HepG2 (cell line): ENCODE results near the gene RBM19. TPM values are rescaled to one million over a fixed set of nuclear protein-coding genes. Genes with fewer than 3 reads are reported as not detected.

Experiments
- EED ChIP-seq: sonication (generic); formaldehyde crosslinking; IDR thresholded peaks from 2 replicates; pipeline ENCODE4 v1.5.0; 2020; ENCODE audit warnings: mild to moderate bottlenecking, missing genetic modification reagents
- EZH2 ChIP-seq: conservative IDR thresholded peaks from 2 replicates; pipeline ENCODE4 v1.6.1; 2012; ENCODE audit warnings: mild to moderate bottlenecking, low read depth, low read length, moderate library complexity
- HNRNPK ChIP-seq: fragments of 200-400 bp; formaldehyde crosslinking; IDR thresholded peaks from 2 replicates; pipeline ENCODE4 v1.6.1; 2018; ENCODE audit warnings: low read length, low read depth, moderate library complexity, mild to moderate bottlenecking; ENCODE audit not compliant: poor library complexity, severe bottlenecking
- HNRNPL ChIP-seq: fragments of 200-400 bp; formaldehyde crosslinking; IDR thresholded peaks from 2 replicates; pipeline ENCODE4 v1.6.1; 2017; ENCODE audit warnings: mild to moderate bottlenecking, low read depth, low read length
- MEF2D ChIP-seq: sonication (generic); formaldehyde crosslinking; IDR thresholded peaks from 2 replicates; pipeline ENCODE4 v1.5.1; 2020; ENCODE audit warnings: mild to moderate bottlenecking, missing genetic modification reagents
- PHF21A ChIP-seq: sonication (generic); formaldehyde crosslinking; IDR thresholded peaks from 2 replicates; pipeline ENCODE4 v1.5.0; 2020; ENCODE audit warnings: mild to moderate bottlenecking, missing genetic modification reagents
- ZNF20 ChIP-seq: sonication (generic); formaldehyde crosslinking; IDR thresholded peaks from 2 replicates; pipeline ENCODE4 v1.4.0; 2020; ENCODE audit warnings: mild to moderate bottlenecking, moderate library complexity, missing genetic modification reagents
- ZNF292 ChIP-seq: sonication (generic); formaldehyde crosslinking; IDR thresholded peaks from 2 replicates; pipeline ENCODE4 v1.8.1; 2022; ENCODE audit warnings: mild to moderate bottlenecking, low read depth, missing genetic modification reagents, borderline replicate concordance
- ZNF331 ChIP-seq: sonication (generic); formaldehyde crosslinking; IDR thresholded peaks from 2 replicates; pipeline ENCODE4 v1.4.0; 2020; ENCODE audit warnings: missing genetic modification reagents
- ZNF615 ChIP-seq: sonication (generic); formaldehyde crosslinking; IDR thresholded peaks from 2 replicates; pipeline ENCODE4 v1.5.0; 2020; ENCODE audit warnings: mild to moderate bottlenecking, missing genetic modification reagents, borderline replicate concordance
- ZNF672 ChIP-seq: sonication (generic); formaldehyde crosslinking; IDR thresholded peaks from 2 replicates; pipeline ENCODE4 v1.8.1; 2022; ENCODE audit warnings: missing genetic modification reagents
- ZNF713 ChIP-seq: sonication (generic); formaldehyde crosslinking; IDR thresholded peaks from 2 replicates; pipeline ENCODE4 v1.4.0; 2020; ENCODE audit warnings: mild to moderate bottlenecking, missing genetic modification reagents
- ZNF772 ChIP-seq: sonication (generic); formaldehyde crosslinking; IDR thresholded peaks from 2 replicates; pipeline ENCODE4 v1.5.0; 2020; ENCODE audit warnings: mild to moderate bottlenecking, missing genetic modification reagents
- polyA plus RNA-seq, 8 experiments: library from polyadenylated mRNA; depleted of rRNA in 3 of 8; stranded (reverse) in 7 of 8; unstranded in 1 of 8; fragments of >200 nt; fragmentation: Illumina TruSeq in 4 of 8; extraction: Trizol in 4 of 8; gene quantifications; 2 replicates each; pipeline versions ENCODE4 v1.2.1 to v1.2.3, GENCODE V29; 2011 to 2016; ENCODE audit warnings: low read depth in 4 of 8, missing spikeins in 1 of 8, mixed read lengths in 1 of 8; ENCODE audit not compliant: insufficient read depth in 1 of 8
- total RNA-seq, 5 experiments: library from RNA; depleted of rRNA; stranded (reverse); fragments of >200 nt; fragmentation: Illumina TruSeq; extraction: Trizol; gene quantifications; 2 replicates each; pipeline ENCODE4 v1.2.3, GENCODE V29; 2016; ENCODE audit warnings: low read depth in 1 of 5
- TF ChIP-seq, protein P1 (sequence below): sonication (generic); formaldehyde crosslinking; IDR thresholded peaks from 2 replicates; pipeline ENCODE4 v1.4.0; 2020; ENCODE audit warnings: missing genetic modification reagents, borderline replicate concordance
- TF ChIP-seq, protein P2 (sequence below): sonication (generic); formaldehyde crosslinking; IDR thresholded peaks from 2 replicates; pipeline ENCODE4 v1.4.0; 2020; ENCODE audit warnings: missing genetic modification reagents, borderline replicate concordance
- TF ChIP-seq, protein P3 (sequence below): IDR thresholded peaks from 2 replicates; pipeline ENCODE4 v1.6.1; 2018; ENCODE audit warnings: missing genetic modification reagents, mild to moderate bottlenecking, missing compliant biosample characterization
- TF ChIP-seq, protein P4 (sequence below): sonication (generic); formaldehyde crosslinking; IDR thresholded peaks from 2 replicates; pipeline ENCODE4 v1.5.0; 2020; ENCODE audit warnings: missing genetic modification reagents
- TF ChIP-seq, protein P5 (sequence below): sonication (generic); formaldehyde crosslinking; IDR thresholded peaks from 2 replicates; pipeline ENCODE4 v1.8.1; 2023; ENCODE audit warnings: mild to moderate bottlenecking, missing genetic modification reagents
- TF ChIP-seq, protein P6 (sequence below): IDR thresholded peaks from 2 replicates; pipeline ENCODE4 v1.6.1; 2016; ENCODE audit warnings: missing biosample characterization, missing genetic modification reagents, low read depth

The RBM19 gene
- total and polyA plus RNA-seq, 2 of the 13 experiments (the other 11 are each of a cell fraction or from before 2014, with no cell fraction given): 19.3 to 32.2 TPM

DNA sequence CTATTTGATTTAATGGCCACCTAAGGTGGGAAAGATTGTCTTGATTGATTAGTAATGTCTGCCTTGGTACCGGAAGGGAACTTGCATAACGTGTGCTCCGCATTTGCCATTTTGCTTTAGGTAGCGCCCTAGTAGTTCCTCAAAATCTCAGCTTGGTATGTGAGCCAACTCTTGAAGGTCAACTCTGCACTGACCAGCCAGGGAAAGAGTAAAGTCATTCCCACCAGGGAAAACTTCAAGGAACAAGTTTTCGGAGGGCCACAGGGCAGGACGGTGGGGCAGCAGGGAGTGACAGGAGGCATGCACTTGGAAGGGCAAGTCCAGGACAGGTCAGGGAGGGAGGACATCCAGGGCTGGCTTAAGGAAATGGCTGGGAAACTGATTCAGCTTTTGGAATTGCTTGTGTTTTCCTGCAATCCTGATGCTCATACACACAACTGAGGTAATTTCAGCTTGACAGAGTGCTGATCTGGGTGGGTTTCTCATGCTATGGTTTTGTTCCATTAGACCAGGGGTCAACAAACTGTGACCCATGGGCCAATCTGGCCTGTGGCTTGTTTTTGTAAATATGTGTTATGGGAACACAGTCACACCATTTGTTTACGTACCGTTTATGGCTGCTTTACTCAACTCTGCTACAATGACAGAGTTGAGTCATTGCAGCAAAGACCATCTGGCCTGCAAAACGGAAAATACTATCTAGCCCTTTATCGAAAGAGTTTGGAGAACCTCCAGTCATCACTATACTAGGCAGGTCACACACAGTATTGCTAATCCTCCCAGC is 184.5 kb downstream of the RBM19 start (continued):
- TF ChIP-seq, protein P1, sequence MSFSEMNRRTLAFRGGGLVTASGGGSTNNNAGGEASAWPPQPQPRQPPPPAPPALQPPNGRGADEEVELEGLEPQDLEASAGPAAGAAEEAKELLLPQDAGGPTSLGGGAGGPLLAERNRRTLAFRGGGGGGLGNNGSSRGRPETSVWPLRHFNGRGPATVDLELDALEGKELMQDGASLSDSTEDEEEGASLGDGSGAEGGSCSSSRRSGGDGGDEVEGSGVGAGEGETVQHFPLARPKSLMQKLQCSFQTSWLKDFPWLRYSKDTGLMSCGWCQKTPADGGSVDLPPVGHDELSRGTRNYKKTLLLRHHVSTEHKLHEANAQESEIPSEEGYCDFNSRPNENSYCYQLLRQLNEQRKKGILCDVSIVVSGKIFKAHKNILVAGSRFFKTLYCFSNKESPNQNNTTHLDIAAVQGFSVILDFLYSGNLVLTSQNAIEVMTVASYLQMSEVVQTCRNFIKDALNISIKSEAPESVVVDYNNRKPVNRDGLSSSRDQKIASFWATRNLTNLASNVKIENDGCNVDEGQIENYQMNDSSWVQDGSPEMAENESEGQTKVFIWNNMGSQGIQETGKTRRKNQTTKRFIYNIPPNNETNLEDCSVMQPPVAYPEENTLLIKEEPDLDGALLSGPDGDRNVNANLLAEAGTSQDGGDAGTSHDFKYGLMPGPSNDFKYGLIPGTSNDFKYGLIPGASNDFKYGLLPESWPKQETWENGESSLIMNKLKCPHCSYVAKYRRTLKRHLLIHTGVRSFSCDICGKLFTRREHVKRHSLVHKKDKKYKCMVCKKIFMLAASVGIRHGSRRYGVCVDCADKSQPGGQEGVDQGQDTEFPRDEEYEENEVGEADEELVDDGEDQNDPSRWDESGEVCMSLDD (CRISPR knock-in tag): no peak
- TF ChIP-seq PHF21A (CRISPR knock-in tag) (no peak), HNRNPK (no peak), EZH2 (no peak), ZNF713 (CRISPR knock-in tag) (no peak), ZNF292 (CRISPR knock-in tag) (no peak), ZNF672 (CRISPR knock-in tag) (no peak), EED (CRISPR knock-in tag) (no peak), ZNF331 (no peak), HNRNPL (no peak), ZNF615 (no peak), ZNF20 (no peak), ZNF772 (no peak), MEF2D (no peak)
- TF ChIP-seq, protein P2, sequence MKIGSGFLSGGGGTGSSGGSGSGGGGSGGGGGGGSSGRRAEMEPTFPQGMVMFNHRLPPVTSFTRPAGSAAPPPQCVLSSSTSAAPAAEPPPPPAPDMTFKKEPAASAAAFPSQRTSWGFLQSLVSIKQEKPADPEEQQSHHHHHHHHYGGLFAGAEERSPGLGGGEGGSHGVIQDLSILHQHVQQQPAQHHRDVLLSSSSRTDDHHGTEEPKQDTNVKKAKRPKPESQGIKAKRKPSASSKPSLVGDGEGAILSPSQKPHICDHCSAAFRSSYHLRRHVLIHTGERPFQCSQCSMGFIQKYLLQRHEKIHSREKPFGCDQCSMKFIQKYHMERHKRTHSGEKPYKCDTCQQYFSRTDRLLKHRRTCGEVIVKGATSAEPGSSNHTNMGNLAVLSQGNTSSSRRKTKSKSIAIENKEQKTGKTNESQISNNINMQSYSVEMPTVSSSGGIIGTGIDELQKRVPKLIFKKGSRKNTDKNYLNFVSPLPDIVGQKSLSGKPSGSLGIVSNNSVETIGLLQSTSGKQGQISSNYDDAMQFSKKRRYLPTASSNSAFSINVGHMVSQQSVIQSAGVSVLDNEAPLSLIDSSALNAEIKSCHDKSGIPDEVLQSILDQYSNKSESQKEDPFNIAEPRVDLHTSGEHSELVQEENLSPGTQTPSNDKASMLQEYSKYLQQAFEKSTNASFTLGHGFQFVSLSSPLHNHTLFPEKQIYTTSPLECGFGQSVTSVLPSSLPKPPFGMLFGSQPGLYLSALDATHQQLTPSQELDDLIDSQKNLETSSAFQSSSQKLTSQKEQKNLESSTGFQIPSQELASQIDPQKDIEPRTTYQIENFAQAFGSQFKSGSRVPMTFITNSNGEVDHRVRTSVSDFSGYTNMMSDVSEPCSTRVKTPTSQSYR: no peak
- TF ChIP-seq, protein P3, sequence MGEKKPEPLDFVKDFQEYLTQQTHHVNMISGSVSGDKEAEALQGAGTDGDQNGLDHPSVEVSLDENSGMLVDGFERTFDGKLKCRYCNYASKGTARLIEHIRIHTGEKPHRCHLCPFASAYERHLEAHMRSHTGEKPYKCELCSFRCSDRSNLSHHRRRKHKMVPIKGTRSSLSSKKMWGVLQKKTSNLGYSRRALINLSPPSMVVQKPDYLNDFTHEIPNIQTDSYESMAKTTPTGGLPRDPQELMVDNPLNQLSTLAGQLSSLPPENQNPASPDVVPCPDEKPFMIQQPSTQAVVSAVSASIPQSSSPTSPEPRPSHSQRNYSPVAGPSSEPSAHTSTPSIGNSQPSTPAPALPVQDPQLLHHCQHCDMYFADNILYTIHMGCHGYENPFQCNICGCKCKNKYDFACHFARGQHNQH (CRISPR knock-in tag): 0 out of 2 replicates have a peak, but pooled peaks have one; percentile 21
- TF ChIP-seq, protein P4, sequence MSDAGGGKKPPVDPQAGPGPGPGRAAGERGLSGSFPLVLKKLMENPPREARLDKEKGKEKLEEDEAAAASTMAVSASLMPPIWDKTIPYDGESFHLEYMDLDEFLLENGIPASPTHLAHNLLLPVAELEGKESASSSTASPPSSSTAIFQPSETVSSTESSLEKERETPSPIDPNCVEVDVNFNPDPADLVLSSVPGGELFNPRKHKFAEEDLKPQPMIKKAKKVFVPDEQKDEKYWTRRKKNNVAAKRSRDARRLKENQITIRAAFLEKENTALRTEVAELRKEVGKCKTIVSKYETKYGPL: peak; percentile 77; the same call in 1 of the 2 replicates
- TF ChIP-seq, protein P5, sequence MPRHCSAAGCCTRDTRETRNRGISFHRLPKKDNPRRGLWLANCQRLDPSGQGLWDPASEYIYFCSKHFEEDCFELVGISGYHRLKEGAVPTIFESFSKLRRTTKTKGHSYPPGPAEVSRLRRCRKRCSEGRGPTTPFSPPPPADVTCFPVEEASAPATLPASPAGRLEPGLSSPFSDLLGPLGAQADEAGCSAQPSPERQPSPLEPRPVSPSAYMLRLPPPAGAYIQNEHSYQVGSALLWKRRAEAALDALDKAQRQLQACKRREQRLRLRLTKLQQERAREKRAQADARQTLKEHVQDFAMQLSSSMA (CRISPR knock-in tag): no peak
- TF ChIP-seq, protein P6, sequence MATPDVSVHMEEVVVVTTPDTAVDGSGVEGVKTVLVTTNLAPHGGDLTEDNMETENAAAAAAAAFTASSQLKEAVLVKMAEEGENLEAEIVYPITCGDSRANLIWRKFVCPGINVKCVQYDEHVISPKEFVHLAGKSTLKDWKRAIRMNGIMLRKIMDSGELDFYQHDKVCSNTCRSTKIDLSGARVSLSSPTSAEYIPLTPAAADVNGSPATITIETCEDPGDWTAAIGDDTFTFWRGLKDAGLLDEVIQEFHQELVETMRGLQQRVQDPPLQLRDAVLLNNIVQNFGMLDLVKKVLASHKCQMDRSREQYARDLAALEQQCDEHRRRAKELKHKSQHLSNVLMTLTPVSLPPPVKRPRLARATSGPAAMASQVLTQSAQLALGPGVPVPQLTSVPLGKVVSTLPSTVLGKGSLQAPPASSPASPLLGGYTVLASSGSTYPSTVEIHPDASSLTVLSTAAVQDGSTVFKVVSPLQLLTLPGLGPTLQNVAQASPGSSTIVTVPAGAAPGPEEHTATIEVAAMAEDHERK: no peak
